Measurements from ENCODE around the gene UBE2L6.
A peak's percentile ranks its signal among the peaks of the same experiment; 100 is the strongest.
"Not testable (repeated sequence)": the region's sequence is repeated elsewhere in the genome, so short reads cannot be mapped to it uniquely, and the experiment has no call there.

Gene UBE2L6

DNA sequence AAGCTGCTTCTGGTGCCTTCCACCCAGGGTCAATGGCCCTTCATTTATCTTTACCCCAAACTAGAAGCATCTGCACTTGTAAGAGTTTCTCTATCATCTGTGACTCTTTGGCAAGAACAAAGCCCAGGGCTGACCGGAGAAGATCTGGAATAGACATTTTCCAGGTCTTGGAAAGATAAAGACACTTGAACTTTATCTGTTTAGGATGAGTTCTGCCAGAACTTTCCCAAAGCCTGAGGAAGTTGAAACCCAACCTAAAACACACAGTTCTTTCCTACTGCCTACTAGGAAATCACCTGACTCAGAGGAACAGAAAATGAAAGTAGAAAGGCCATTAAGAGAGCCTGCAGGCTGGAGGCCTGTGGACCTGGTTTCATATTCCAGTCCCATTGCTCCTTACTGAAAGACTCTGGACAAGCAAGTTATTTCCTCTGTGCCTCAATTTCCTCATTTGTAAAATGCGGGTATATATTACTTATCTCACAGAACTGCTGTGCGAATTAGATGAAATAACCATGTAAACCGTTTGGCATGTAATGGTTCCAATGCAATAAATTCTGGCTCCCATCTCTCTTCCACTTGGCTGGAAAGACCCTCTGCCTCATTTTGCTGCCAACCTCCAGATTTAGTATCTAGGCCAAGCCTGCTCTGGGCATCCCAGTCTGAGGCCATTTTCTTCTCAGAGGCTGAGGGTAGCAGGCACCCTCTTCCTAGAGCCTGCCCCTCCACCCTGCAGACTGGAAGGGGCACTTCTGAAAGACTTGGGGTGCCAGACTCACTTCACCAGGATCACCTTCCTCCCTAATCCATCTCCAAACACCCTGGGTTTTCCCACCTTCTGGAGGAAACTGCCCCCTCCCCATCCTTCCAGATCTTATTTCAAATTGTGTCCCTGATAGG is 1.2 kb downstream of the UBE2L6 start:
- peak; percentile 74 for DNase-seq

DNA sequence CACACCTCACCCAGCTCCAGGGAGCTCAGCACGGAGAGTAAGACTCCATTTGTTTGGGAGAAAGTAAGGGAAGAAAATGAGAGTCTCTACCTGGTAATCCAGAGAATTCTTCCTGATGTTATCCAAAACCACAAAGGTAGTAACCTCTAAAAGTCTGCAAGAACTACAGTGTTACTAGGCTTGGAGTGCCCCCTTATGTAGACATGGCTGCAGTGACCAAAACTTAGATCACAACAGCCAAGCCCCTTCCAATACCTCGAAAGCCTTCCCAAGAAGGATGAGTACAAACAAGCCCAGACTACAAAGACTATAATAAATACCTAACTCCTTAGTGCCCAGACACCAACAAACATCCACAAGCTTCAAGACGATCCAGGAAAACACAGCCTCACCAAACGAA is 4.9 kb downstream of the UBE2L6 start:
- no peak for DNase-seq

DNA sequence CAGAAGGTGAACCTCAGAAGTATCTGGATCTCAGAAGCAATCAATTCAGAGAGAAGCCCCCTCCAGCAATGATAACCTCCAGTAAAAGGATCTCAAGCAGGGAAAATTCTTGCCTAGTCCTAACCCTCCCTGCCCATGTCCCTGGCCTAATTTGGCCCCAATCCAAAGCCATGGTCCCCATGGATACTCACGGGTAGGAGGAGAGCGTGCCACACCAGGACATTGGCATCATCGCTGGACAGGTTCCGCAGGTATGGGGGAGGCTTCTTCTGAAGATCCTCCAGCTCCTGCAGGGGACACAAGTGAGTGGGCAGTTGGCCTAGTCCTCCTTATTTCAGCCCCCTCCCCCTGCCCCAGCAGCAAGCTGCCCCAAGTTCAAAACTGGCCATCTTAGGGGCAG is 7.3 kb downstream of the UBE2L6 start:
- no peak for DNase-seq

- no peak for DNase-seq
Measured at GRCh38 chr11:57556041-57556440, 11.4 kb downstream of the UBE2L6 start.

GRCh38 chr11:57555393-57555792 is 12.1 kb downstream of the UBE2L6 start:
- no peak for DNase-seq

DNA sequence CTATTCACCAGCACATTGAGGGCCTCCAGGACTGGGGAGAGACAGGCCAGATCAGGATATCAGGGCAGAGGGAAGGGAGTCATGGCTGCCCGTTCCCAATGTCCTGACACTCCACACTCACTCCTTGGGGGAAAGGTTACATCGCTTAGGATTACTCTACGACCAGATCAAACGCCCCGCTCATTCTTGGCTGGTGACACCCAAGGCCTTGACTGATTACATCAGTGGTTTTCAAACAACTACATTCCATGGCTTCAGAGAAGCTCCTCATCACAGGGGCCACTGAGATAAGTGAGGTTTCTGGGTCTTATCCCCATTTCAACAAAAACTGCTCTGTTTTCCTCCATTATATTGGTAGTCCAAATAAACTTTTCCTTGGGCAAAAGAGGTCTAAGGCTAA is 15.0 kb downstream of the UBE2L6 start:
- DNase-seq: no peak

GRCh38 chr11:57551941-57552340 is 15.5 kb downstream of the UBE2L6 start:
- no peak for DNase-seq

DNA sequence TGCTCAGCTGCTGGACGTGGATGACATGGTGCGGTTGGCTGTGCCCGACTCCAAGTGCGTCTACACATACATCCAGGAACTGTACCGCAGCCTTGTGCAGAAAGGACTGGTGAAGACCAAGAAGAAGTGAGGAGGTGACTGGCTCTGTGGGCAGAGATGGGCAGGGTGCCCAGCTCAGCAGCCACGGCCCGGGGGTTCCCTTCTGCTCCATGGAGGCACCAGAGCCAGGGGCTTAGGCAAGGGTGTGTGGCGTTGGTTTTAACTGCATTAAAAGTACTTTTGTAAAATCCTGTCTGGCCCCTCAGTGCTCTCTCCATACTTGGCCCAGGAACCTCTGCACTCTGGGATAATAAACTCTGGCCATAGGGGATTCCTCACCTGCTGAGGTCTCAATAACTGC is 17.5 kb downstream of the UBE2L6 start:
- no peak for DNase-seq

- no peak for DNase-seq
Measured at GRCh38 chr11:57547854-57548377, 19.6 kb downstream of the UBE2L6 start.

- peak; percentile 46 for DNase-seq
Measured at GRCh38 chr11:57546869-57547475, 20.5 kb downstream of the UBE2L6 start.

DNA sequence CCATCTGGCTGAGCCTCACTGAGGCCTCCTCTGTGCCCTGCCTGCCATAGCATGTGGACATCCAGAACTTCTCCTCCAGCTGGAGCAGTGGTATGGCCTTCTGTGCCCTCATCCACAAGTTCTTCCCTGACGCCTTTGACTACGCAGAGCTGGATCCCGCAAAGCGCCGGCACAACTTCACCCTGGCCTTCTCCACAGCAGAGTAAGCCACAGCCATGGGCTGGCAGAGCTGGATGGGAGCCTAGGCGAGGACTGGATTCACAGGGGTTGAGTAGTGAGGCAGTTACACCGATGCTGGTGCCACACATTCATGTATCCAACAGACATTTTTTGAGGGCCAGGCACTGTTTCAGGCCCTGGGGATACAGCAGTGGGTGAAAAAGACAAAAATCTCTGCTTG is 21.0 kb downstream of the UBE2L6 start:
- DNase-seq: no peak

- no peak for DNase-seq
Measured at GRCh38 chr11:57545883-57546282, 21.6 kb downstream of the UBE2L6 start.

GRCh38 chr11:57544566-57544965 is 22.9 kb downstream of the UBE2L6 start:
- DNase-seq: no peak

- no peak for DNase-seq
Measured at GRCh38 chr11:57543593-57543992, 23.9 kb downstream of the UBE2L6 start.

DNA sequence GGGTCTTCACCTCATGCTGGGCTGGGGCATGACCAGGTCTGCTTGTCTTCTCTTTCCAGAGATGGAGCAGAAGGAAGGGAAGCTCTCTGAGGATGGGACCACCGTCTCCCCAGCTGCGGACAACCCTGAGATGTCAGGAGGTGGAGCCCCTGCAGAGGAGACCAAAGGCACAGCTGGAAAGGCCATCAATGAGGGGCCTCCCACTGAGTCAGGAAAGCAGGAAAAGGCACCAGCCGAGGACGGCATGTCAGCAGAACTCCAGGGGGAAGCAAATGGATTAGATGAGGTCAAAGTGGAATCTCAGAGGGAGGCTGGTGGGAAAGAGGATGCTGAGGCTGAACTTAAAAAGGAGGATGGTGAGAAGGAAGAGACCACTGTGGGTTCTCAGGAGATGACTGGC is 24.9 kb downstream of the UBE2L6 start:
- DNase-seq: no peak

- DNase-seq: no peak
Measured at GRCh38 chr11:57541169-57541568, 26.3 kb downstream of the UBE2L6 start.

- no peak for DNase-seq
Measured at GRCh38 chr11:57539342-57539741, 28.1 kb downstream of the UBE2L6 start.

- no peak for DNase-seq
Measured at GRCh38 chr11:57536947-57537619, 30.4 kb downstream of the UBE2L6 start, which contains the start of gene SMTNL1. Gene SMTNL1 (plus strand): TSS chr11:57537595. CDS start chr11:57542643, 5,048 bp downstream.

- not testable (repeated sequence) for DNase-seq
Measured at GRCh38 chr11:57534449-57534848, 33.0 kb downstream of the UBE2L6 start.

DNA sequence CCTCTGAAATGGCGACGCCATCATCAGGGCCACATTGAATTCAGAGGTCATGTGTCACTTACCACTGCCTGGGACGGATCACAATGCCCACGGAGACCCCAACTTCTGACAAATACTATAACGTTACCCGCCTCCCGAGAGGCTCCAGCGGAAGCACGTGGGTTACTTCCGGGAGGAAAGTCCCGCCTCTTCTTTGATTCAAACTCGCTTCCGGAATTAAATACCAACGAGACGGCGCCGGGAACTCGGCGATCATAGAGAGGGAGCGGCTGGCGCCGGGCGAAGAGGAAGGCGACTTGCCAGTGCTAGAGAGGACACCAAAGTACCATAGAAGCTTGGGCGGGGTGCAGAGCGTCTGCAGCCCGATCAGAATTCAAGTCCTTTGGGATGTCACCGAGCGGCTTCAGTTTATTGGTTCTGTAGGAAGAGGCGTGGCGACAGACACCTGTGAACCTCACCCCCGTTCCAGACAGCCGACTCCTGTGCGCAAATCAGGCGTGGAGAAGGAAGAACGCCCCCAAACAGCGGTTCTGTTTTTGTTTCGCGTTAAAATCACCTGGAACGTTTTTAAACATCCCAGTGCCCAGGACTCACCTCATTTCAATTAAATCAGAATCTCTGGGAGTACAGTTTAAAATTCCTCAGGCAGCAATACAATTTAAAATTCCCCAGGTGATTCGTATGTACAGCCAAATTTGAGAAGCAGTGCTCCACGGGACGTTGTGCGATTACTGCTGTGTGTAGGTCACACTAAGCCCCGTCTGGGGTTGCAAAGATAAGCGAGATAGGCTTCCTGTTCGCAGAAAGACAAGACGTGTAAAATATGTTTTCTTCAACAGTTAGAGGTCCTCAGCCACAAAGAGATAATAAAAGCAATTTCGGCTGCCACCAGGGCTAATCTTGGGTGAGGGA is 36.6 kb downstream of the UBE2L6 start, which contains the start of gene TIMM10:
Gene TIMM10 (minus strand): TSS at position 159 of the 912 bp plus-strand sequence. CDS start 565 bp downstream, outside the sequence.
- DNase-seq: peak; percentile 97

DNA sequence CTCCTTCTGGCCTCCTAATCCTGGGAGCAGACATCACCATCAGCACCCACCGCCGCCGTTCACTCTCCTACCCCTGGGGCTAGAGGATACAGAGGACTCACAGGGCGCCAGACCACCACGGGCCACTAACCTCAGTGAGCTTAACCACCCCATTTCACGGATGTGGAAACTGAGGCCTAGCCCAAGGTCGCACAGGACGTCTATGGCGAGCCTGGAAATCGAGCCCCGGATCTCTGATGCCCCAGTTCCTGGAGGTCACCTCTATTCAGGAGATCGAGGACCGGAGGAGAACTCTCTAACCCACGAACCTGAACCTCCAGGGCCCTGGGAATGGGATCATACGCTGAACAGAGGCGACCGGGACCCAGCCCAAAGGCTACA is 37.3 kb downstream of the UBE2L6 start:
- peak; percentile 7 for DNase-seq

- DNase-seq: no peak
Measured at GRCh38 chr11:57529012-57529411, 38.5 kb downstream of the UBE2L6 start.
